NCI-H1105 (cell line): ENCODE measurements around the gene DNAJC5.
A peak's percentile ranks its signal among the peaks of the same experiment; 100 is the strongest.
"Not testable (repeated sequence)": the region's sequence is repeated elsewhere in the genome, so short reads cannot be mapped to it uniquely, and the experiment has no call there.

ENCODE experiments used
- DNase-seq: peaks from one replicate; lab custom pipeline; 2025; lab: John Stamatoyannopoulos, UW

DNAJC5 gene

GRCh38 chr20:63861365-63861934 lies 33.5 kb upstream of the DNAJC5 start, which contains the start of gene ABHD16B:
TSS of gene ABHD16B (plus strand) at chr20:63861498. CDS start at chr20:63861541, 43 bp downstream.
- no peak for DNase-seq

- DNase-seq: no peak
These were observed 32.7 kb upstream of the DNAJC5 start for GRCh38 chr20:63861981-63862901.

GRCh38 chr20:63863021-63863797 lies 31.7 kb upstream of the DNAJC5 start:
- no peak for DNase-seq

GRCh38 chr20:63863798-63864544 lies 31.0 kb upstream of the DNAJC5 start:
- peak; percentile 69 for DNase-seq

- no peak for DNase-seq
These were observed 30.4 kb upstream of the DNAJC5 start for GRCh38 chr20:63864545-63864977.

GRCh38 chr20:63864978-63865640 lies 29.8 kb upstream of the DNAJC5 start, which contains the start of gene TPD52L2:
TSS of gene TPD52L2 (plus strand) at chr20:63865270. CDS start at chr20:63865366, 96 bp downstream.
- peak; percentile 99 for DNase-seq

- DNase-seq: not testable (repeated sequence)
These were observed 27.9 kb upstream of the DNAJC5 start for GRCh38 chr20:63867042-63867441.

- no peak for DNase-seq
These were observed 26.7 kb upstream of the DNAJC5 start for GRCh38 chr20:63868264-63868663.

- DNase-seq: no peak
These were observed 21.4 kb upstream of the DNAJC5 start for GRCh38 chr20:63873477-63873971.

- not testable (repeated sequence) for DNase-seq
These were observed 20.7 kb upstream of the DNAJC5 start for GRCh38 chr20:63874241-63874640.

GRCh38 chr20:63876489-63877036 lies 18.4 kb upstream of the DNAJC5 start:
- DNase-seq: no peak

GRCh38 chr20:63877755-63878470 lies 17.0 kb upstream of the DNAJC5 start:
- DNase-seq: no peak

GRCh38 chr20:63878899-63879663 lies 15.8 kb upstream of the DNAJC5 start:
- DNase-seq: no peak

GRCh38 chr20:63880901-63881300 lies 14.0 kb upstream of the DNAJC5 start:
- not testable (repeated sequence) for DNase-seq

GRCh38 chr20:63881451-63882226 lies 13.3 kb upstream of the DNAJC5 start:
- DNase-seq: no peak

- DNase-seq: no peak
These were observed 12.4 kb upstream of the DNAJC5 start for GRCh38 chr20:63882257-63883200.

GRCh38 chr20:63883201-63883593 lies 11.7 kb upstream of the DNAJC5 start:
- DNase-seq: no peak
